ENCODE data around the gene PDIA5.

DNA sequence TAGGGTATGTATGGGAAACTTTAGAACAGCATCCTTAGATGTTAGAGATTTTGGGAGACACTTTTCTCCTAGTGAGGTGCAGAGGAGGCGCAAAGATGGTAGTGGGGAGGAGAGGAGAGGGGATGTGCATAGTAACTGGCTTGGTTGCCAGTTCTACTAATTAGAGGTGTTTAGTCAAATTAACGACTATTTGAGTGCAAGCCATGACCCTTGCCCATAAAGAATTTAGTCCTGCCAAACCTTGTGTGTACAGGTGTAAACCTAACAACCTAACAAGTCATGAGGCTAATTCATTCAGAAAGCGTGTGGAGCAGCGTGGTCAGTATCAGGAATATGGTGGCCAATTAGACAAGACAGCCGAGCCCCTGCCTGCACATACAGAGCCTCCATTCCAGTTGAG is 72.7 kb downstream of the PDIA5 start:
- no peak for TF ChIP-seq CTCF (conservative IDR thresholded peaks at IDR 0.05; ENCODE audit: low read length)
- no peak for TF ChIP-seq EZH2phosphoT487 (IDR thresholded peaks at IDR 0.05; ENCODE audit: borderline replicate concordance, low read depth, low read length)
